ENCODE measurements around the gene PARK7.

- TF ChIP-seq CTCF (IDR thresholded peaks at IDR 0.05): no peak
- TF ChIP-seq POLR2A (IDR thresholded peaks at IDR 0.05): no peak
These were observed 27.1 kb downstream of the PARK7 start for GRCh38 chr1:7988576-7988975.
